OCI-LY3 (cell line): ENCODE results near the gene SLC24A4.

Source experiments
- H2AFZ ChIP-seq: fragments of 200-600, 300-600 bp; shearing (Covaris generic); 2 replicates; pipeline ENCODE4 v1.6.0; 2014; ENCODE audit warnings: antibody characterized with exemption, low read depth, low read length
- H3K27ac ChIP-seq: fragments of 200-600, 300-600 bp; sonication (generic); 2 replicates; pipeline ENCODE4 v1.5.1; 2014; ENCODE audit warnings: mild to moderate bottlenecking, low read length, moderate library complexity, mixed read lengths
- H3K27me3 ChIP-seq: fragments of 200-600, 300-600 bp; sonication (generic); 2 replicates; pipeline ENCODE4 v1.6.1; 2014; ENCODE audit warnings: low read depth, low read length, mixed read lengths
- H3K36me3 ChIP-seq: fragments of 200-600, 300-600 bp; sonication (generic); replicated peaks from 2 replicates; pipeline ENCODE3; 2014; ENCODE audit warnings: low read depth, low read length, mixed read lengths
- H3K4me1 ChIP-seq: fragments of 300-600, 200-600 bp; sonication (generic); 2 replicates; pipeline ENCODE4 v1.6.1; 2014; ENCODE audit warnings: low read length, mixed read lengths
- H3K4me2 ChIP-seq: fragments of 200-600, 300-600 bp; sonication (generic); 2 replicates; pipeline ENCODE4 v1.6.1; 2014; ENCODE audit warnings: low read length, mixed read lengths
- H3K4me3 ChIP-seq: fragments of 300-600, 200-600 bp; sonication (generic); 2 replicates; pipeline ENCODE4 v1.5.1; 2014; ENCODE audit warnings: antibody characterized with exemption, mild to moderate bottlenecking, low read length, moderate library complexity
- H3K79me2 ChIP-seq: fragments of 300-600, 200-600 bp; shearing (Covaris generic); 2 replicates; pipeline ENCODE4 v1.6.1; 2014; ENCODE audit warnings: mild to moderate bottlenecking, low read length, mixed read lengths
- H3K9ac ChIP-seq: fragments of 300-600, 200-600 bp; shearing (Covaris generic); 2 replicates; pipeline ENCODE4 v1.6.0; 2014; ENCODE audit warnings: mild to moderate bottlenecking, low read length, moderate library complexity
- H3K9me3 ChIP-seq: fragments of 200-600, 300-600 bp; shearing (Covaris generic); 2 replicates; pipeline ENCODE4 v1.6.1; 2014; ENCODE audit warnings: low read length, mixed read lengths; ENCODE audit not compliant: insufficient read depth
- H4K20me1 ChIP-seq: fragments of 200-600, 300-600 bp; sonication (generic); 2 replicates; pipeline ENCODE4 v1.6.1; 2016; ENCODE audit warnings: low read length, mixed read lengths; ENCODE audit not compliant: insufficient read depth
- EZH2phosphoT487 ChIP-seq: fragments of 200-600 bp; shearing (Covaris generic); IDR thresholded peaks from 2 replicates; pipeline ENCODE4 v1.6.1; 2018; ENCODE audit warnings: antibody characterized with exemption, mixed run types, low read depth
- TF ChIP-seq, protein P1 (sequence below): fragments of 200-600, 300-600 bp; sonication (generic); IDR thresholded peaks from 2 replicates; pipeline ENCODE4 v1.5.1; 2014; ENCODE audit warnings: antibody characterized with exemption, low read length, low read depth

Gene SLC24A4

DNA sequence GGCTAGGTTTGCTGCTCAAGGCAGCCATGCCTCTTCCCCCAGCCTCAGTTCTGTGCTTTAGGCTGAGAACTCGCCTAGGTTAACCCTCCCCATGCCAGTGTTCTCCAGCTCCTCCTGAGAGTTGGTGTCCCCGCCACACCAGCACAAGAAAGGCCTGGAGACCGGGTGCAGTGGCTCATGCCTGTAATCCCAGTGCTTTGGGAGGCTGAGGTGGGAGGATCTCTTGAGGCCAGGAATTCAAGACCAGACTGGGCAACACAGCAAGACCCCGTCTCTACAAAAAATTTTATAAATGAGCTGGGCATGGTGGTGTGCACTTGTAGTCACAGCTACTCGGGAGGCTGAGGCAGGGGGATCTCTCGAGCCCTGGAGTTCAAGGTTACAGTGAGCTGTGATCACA lies 200.8 kb downstream of the SLC24A4 start:
- no peak overlapping the region for H2AFZ ChIP-seq
- no peak overlapping the region for H3K4me3 ChIP-seq
- no peaks in the 10 kb centered on the region for H3K27me3 ChIP-seq
- H3K4me1 ChIP-seq = peaks cover 3% of the 10 kb centered on the region; the same call in 1 of the 2 replicates
- H3K79me2 ChIP-seq = no peaks in the 10 kb centered on the region
- no peak overlapping the region for H3K27ac ChIP-seq
- H3K9ac ChIP-seq = no peak overlapping the region
- H4K20me1 ChIP-seq = peaks cover 5% of the 10 kb centered on the region; the same call in 1 of the 2 replicates
- TF ChIP-seq EZH2phosphoT487 = no peak
- TF ChIP-seq, protein P1, sequence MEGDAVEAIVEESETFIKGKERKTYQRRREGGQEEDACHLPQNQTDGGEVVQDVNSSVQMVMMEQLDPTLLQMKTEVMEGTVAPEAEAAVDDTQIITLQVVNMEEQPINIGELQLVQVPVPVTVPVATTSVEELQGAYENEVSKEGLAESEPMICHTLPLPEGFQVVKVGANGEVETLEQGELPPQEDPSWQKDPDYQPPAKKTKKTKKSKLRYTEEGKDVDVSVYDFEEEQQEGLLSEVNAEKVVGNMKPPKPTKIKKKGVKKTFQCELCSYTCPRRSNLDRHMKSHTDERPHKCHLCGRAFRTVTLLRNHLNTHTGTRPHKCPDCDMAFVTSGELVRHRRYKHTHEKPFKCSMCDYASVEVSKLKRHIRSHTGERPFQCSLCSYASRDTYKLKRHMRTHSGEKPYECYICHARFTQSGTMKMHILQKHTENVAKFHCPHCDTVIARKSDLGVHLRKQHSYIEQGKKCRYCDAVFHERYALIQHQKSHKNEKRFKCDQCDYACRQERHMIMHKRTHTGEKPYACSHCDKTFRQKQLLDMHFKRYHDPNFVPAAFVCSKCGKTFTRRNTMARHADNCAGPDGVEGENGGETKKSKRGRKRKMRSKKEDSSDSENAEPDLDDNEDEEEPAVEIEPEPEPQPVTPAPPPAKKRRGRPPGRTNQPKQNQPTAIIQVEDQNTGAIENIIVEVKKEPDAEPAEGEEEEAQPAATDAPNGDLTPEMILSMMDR = no peak
- H3K4me2 ChIP-seq = no peak overlapping the region
- no peaks in the 10 kb centered on the region for H3K36me3 ChIP-seq
- H3K9me3 ChIP-seq = no peaks in the 10 kb centered on the region

DNA sequence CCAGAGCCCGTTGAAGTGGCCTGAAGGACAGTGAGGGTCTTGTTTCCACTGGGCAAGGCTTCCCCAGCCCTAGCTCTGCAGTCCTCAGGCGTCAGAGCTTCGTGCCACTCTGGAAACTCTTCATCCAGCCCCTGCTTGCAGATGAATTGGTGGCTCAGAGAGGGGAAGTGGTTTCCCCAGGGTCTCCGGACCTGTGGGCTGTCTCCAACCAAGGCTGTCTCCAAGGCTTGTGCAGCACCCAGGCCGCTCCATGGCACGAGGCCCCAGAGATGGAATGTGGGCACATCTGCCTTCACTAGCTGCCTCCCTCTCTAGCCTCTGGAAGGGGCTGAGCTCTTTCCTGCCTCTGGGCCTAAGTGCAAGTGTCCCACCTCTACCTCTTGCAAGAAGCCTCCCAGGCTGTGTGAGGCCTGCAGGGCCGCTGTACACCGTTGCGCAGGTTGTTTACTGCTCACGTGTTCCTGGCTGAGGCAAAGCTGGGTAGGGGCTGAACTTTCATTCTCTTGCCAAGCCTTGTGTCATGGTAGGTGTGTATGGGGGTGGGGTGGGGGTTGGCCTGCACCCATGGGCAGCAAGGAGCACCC lies 201.7 kb downstream of the SLC24A4 start:
- H2AFZ ChIP-seq = no peak overlapping the region
- H3K27ac ChIP-seq = no peak overlapping the region
- H4K20me1 ChIP-seq = peaks cover 5% of the 10 kb centered on the region; the same call in 1 of the 2 replicates
- no peak overlapping the region for H3K4me2 ChIP-seq
- H3K36me3 ChIP-seq = no peaks in the 10 kb centered on the region
- no peaks in the 10 kb centered on the region for H3K9me3 ChIP-seq
- no peaks in the 10 kb centered on the region for H3K79me2 ChIP-seq
- no peak overlapping the region for H3K9ac ChIP-seq
- TF ChIP-seq, protein P1 = no peak
- TF ChIP-seq EZH2phosphoT487 = no peak
- peaks cover 3% of the 10 kb centered on the region; the same call in 1 of the 2 replicates for H3K4me1 ChIP-seq
- no peaks in the 10 kb centered on the region for H3K27me3 ChIP-seq
- no peak overlapping the region for H3K4me3 ChIP-seq

DNA sequence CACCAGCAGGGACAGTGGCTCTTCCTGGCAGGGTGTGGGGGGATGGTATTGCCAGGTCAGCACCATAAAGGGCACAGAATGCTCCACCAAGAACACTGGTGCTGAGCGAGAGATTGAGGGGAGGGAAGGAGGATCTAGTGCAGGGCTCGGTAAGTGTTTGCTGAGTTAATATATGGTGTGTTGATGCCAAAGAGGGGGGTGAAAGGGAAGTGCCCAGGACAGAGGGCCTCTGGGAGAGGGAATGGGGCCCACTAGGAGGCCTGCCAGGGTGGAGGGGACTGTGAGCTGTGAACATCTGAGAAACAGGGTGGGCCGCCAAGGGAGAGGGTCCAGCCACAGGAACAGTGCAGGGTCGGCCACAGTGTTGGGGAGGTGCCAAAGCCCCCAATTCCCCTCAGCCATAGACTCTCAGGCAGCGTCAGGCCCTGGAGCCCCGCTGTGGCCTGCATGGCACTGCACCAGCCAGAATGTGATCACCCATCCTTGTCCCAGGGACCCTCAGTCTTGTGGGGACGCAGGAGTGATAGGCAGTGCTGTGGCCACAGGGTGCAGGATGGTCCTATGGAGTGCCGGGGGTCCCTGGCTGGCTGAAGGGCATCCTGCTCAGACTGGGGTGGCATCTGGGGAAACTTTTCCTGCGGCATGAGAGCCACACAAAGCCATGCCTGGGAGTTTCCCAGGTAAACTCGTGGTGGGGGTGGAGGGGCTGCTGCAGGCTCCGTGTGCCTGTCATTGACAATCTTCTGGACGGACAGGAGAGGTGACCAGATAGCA lies 202.5 kb downstream of the SLC24A4 start:
- Histone ChIP-seq H3K4me1 (peaks cover 3% of the 10 kb centered on the region; the same call in 1 of the 2 replicates), H3K9ac (no peak overlapping the region), H2AFZ (no peak overlapping the region), H3K36me3 (no peaks in the 10 kb centered on the region), H4K20me1 (peaks cover 5% of the 10 kb centered on the region; the same call in 1 of the 2 replicates), H3K9me3 (no peaks in the 10 kb centered on the region), H3K79me2 (no peaks in the 10 kb centered on the region), H3K4me3 (no peak overlapping the region), H3K4me2 (no peak overlapping the region), H3K27me3 (no peaks in the 10 kb centered on the region), H3K27ac (no peak overlapping the region)
- TF ChIP-seq EZH2phosphoT487 = no peak

DNA sequence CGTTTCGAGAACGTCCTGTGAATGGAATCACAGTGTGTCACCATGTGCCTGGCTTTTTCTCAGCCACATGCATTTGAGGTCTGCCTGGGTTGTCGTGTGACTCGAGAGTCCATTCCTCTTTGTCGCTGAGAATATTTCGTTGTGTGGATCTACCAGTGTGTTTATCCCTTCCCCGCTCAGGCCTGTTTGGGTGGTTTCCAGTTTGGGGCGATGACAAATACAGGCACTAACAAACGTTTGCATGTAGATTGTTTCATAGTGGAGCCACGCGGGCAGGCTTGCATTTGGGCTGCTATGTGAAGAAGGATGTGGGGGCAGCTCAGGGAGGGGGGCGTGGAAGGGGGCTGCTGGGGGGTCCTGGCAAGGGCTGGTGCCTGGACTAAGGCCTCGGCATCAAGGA lies 204.8 kb downstream of the SLC24A4 start:
- Histone ChIP-seq H3K9ac (no peak overlapping the region), H3K4me2 (no peak overlapping the region), H3K36me3 (no peaks in the 10 kb centered on the region), H4K20me1 (peaks cover 5% of the 10 kb centered on the region; the same call in 1 of the 2 replicates), H3K9me3 (no peaks in the 10 kb centered on the region), H3K4me1 (peaks cover 16% of the 10 kb centered on the region), H3K79me2 (no peaks in the 10 kb centered on the region), H3K4me3 (no peak overlapping the region), H2AFZ (no peak overlapping the region), H3K27me3 (no peaks in the 10 kb centered on the region), H3K27ac (no peak overlapping the region)
- TF ChIP-seq EZH2phosphoT487 = no peak
- TF ChIP-seq, protein P1 = no peak
